ENCODE results near the gene SPTBN5.

GRCh38 chr15:41866872-41867579, 26.8 kb downstream of the SPTBN5 start:
- TF ChIP-seq USF2 (IDR thresholded peaks at IDR 0.05; ENCODE audit: borderline replicate concordance, low read depth, low read length) (no peak), RAD51 (IDR thresholded peaks at IDR 0.05) (no peak), CTCF (IDR thresholded peaks at IDR 0.05 in 2 of 3, conservative IDR thresholded peaks at IDR 0.05 in 1 of 3; ENCODE audit: control insufficient read depth in 2 of 3, extremely low read depth in 1 of 3, insufficient read depth in 1 of 3, low read depth in 3 of 3, low read length in 3 of 3) (no peak), ATF3 (IDR thresholded peaks at IDR 0.05; ENCODE audit: borderline replicate concordance, extremely low read depth, low read depth, low read length) (no peak), STAT1 (conservative IDR thresholded peaks at IDR 0.05) (no peak), NFXL1 (IDR thresholded peaks at IDR 0.05; ENCODE audit: borderline replicate concordance) (no peak), POLR2AphosphoS5 (IDR thresholded peaks at IDR 0.05; ENCODE audit: low read length) (no peak), ZZZ3 (IDR thresholded peaks at IDR 0.05; ENCODE audit: control insufficient read depth, insufficient read length, low read depth) (no peak), PAX5 (IDR thresholded peaks at IDR 0.05; ENCODE audit: borderline replicate concordance, low read depth, low read length) (no peak)

All from GM12878 (cell line).